ENCODE results near the gene LRMDA. TPM values are rescaled to one million over a fixed set of nuclear protein-coding genes. Genes with fewer than 3 reads are reported as not detected.

LRMDA gene
- total RNA-seq, 4 donors from 2014 or later = 9.8 to 18.6 (median 15.8) TPM

- H3K27ac ChIP-seq = no peak overlapping the region
- no peak overlapping the region for H3K4me3 ChIP-seq
- 36 to 52% methylated on average over 1 of the region's 1 CpG for WGBS, 2 donors
- H3K9me3 ChIP-seq = no peaks in the 10 kb centered on the region
- H3K4me1 ChIP-seq = no peaks in the 10 kb centered on the region
- no peaks in the 10 kb centered on the region for H3K36me3 ChIP-seq
- H3K27me3 ChIP-seq = no peaks in the 10 kb centered on the region
- no peak for DNase-seq (ENCODE audit: low spot score in 2 of 2)
- TF ChIP-seq POLR2A (IDR thresholded peaks at IDR 0.05) = no peak
- no peak for TF ChIP-seq CTCF (IDR thresholded peaks at IDR 0.05)
Measured at GRCh38 chr10:75995720-75996119, 564.3 kb downstream of the LRMDA start.

- no peaks in the 10 kb centered on the region for H3K4me1 ChIP-seq
- no peak overlapping the region for H3K4me3 ChIP-seq
- no peak for TF ChIP-seq CTCF (IDR thresholded peaks at IDR 0.05)
- no peak for TF ChIP-seq EP300 (IDR thresholded peaks at IDR 0.05)
- no peak for TF ChIP-seq POLR2A (IDR thresholded peaks at IDR 0.05)
- H3K36me3 ChIP-seq = no peaks in the 10 kb centered on the region
- no peaks in the 10 kb centered on the region for H3K27me3 ChIP-seq
- 77 to 85% methylated on average over 2 of the region's 2 CpGs for WGBS, 2 donors
- H3K9me3 ChIP-seq = no peaks in the 10 kb centered on the region
- no peak overlapping the region for H3K27ac ChIP-seq
- DNase-seq (ENCODE audit: low spot score in 2 of 2) = no peak
Measured at GRCh38 chr10:75999001-75999400, 567.6 kb downstream of the LRMDA start.

GRCh38 chr10:75999515-76000209 is 568.2 kb downstream of the LRMDA start:
- TF ChIP-seq POLR2A (IDR thresholded peaks at IDR 0.05) = no peak
- TF ChIP-seq CTCF (IDR thresholded peaks at IDR 0.05) = no peak
- H3K4me3 ChIP-seq = no peak overlapping the region
- no peaks in the 10 kb centered on the region for H3K4me1 ChIP-seq
- no peak overlapping the region for H3K27ac ChIP-seq
- no peaks in the 10 kb centered on the region for H3K36me3 ChIP-seq
- H3K27me3 ChIP-seq = no peaks in the 10 kb centered on the region
- 94 to 96% methylated on average over 7 of the region's 7 CpGs for WGBS, 2 donors
- H3K9me3 ChIP-seq = no peaks in the 10 kb centered on the region
- DNase-seq (ENCODE audit: low spot score in 2 of 2) = no peak

- TF ChIP-seq CTCF (IDR thresholded peaks at IDR 0.05) (no peak), POLR2A (IDR thresholded peaks at IDR 0.05) (no peak), EP300 (IDR thresholded peaks at IDR 0.05) (no peak)
- Histone ChIP-seq H3K4me1 (no peaks in the 10 kb centered on the region), H3K9me3 (no peaks in the 10 kb centered on the region), H3K4me3 (no peak overlapping the region), H3K27ac (no peak overlapping the region), H3K36me3 (no peaks in the 10 kb centered on the region), H3K27me3 (no peaks in the 10 kb centered on the region)
- 88 to 90% methylated on average over 5 of the region's 5 CpGs for WGBS, 2 donors
- no peak for DNase-seq (ENCODE audit: low spot score in 2 of 2)
Measured at GRCh38 chr10:76000550-76000949, 569.1 kb downstream of the LRMDA start.

GRCh38 chr10:76001019-76001418 is 569.6 kb downstream of the LRMDA start:
- DNase-seq (ENCODE audit: low spot score in 2 of 2) = no peak
- no peaks in the 10 kb centered on the region for H3K27me3 ChIP-seq

More at GRCh38 chr10:76001019-76001418, 569.6 kb downstream of the LRMDA start:
- 83% methylated on average over 4 of the region's 4 CpGs for WGBS, 2 donors
- no peaks in the 10 kb centered on the region for H3K9me3 ChIP-seq
- no peaks in the 10 kb centered on the region for H3K4me1 ChIP-seq
- no peaks in the 10 kb centered on the region for H3K36me3 ChIP-seq
- H3K27ac ChIP-seq = no peak overlapping the region
- no peak overlapping the region for H3K4me3 ChIP-seq
- TF ChIP-seq EP300 (IDR thresholded peaks at IDR 0.05) (no peak), CTCF (IDR thresholded peaks at IDR 0.05) (no peak), POLR2A (IDR thresholded peaks at IDR 0.05) (no peak)

All from tibial nerve (tissue), 4 donors.